Activated naive CD4-positive, alpha-beta T cell treated with anti-CD3 and anti-CD28 coated beads, Interleukin-2, amount 50 U/mL, for 72 hours (primary cell): Measurements from ENCODE around the gene LCORL. TPM values are rescaled to one million over a fixed set of nuclear protein-coding genes. Genes with fewer than 3 reads are reported as not detected.

Experiments used
- ATAC-seq, 2 donors: fragments of 150-1000 bp; cut with Tn5 transposase; 2 replicates each; pipeline ENCODE4 v1.10.0; 2021; ENCODE audit warnings: mild to moderate bottlenecking in 2 of 2, moderate library complexity in 2 of 2
- DNase-seq, 2 donors: peaks; one replicate each; pipeline ENCODE4 v3.0.0; 2021 to 2022; ENCODE audit warnings: low spot score in 2 of 2
- H3K27ac Mint-ChIP-seq, 2 donors: one replicate each; pipeline ENCODE4 v1.8.0; 2022; ENCODE audit warnings: mild to moderate bottlenecking in 2 of 2, mixed read lengths in 2 of 2
- H3K36me3 Mint-ChIP-seq, 2 donors: one replicate each; pipeline ENCODE4 v1.8.0; 2022; ENCODE audit warnings: mixed read lengths in 2 of 2
- H3K9me3 Mint-ChIP-seq, 2 donors: one replicate each; pipeline ENCODE4 v1.8.0; 2022; ENCODE audit warnings: mixed read lengths in 2 of 2
- total RNA-seq, 2 donors: library from RNA; stranded (reverse); gene quantifications; one replicate each; pipeline ENCODE4 v1.2.3, GENCODE V29; 2022

LCORL gene
- total RNA-seq, 2 donors from 2014 or later, result 6.0 to 13.8 TPM

DNA sequence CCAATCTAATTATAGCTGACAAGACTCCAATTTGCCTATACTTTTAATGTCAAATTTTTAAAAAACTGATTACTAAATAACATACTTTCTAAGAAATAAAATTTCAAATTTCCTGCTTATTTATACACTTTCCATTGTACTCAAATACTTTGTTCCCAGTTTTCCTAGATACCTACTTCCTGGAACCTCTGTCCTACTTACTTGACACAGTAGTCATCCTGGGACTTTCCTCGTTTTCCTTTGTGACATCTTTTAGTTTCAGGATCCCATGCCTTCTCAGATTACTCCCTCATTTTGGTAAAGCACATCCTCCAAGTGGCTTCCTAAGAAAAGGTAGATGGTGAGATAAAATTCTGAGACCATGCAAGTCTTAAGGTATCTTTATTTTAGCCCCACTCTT lies 226.8 kb downstream of the LCORL start:
- peaks cover 5 to 12% of the 10 kb centered on the region in 2 donors for H3K36me3 Mint-ChIP-seq
- H3K9me3 Mint-ChIP-seq, result no peaks in the 10 kb centered on the region
- H3K27ac Mint-ChIP-seq, result no peak overlapping the region
- DNase-seq (no peak), ATAC-seq (no peak)

Other genes starting within 250 kb of the LCORL start
- not detected for gene FAM184B, start 240.1 kb downstream of the LCORL start, total RNA-seq
- 10 to 100 TPM; 43.5 to 52.7 TPM for gene DCAF16, start 211.0 kb downstream of the LCORL start, total RNA-seq
- gene NCAPG, start 210.8 kb downstream of the LCORL start, total RNA-seq, result 10 to 100 TPM; 72.2 to 80.6 TPM